GM21723 (cell line): ENCODE measurements around the gene DAP3.
"Not testable (repeated sequence)": the region's sequence is repeated elsewhere in the genome, so short reads cannot be mapped to it uniquely, and the experiment has no call there.

Source experiments
- ATAC-seq: cut with Tn5 transposase; IDR thresholded peaks from one replicate; pipeline ENCODE4 v1.9.1; 2021; ENCODE audit warnings: mild to moderate bottlenecking, moderate library complexity; ENCODE audit not compliant: unreplicated experiment

The DAP3 gene

GRCh38 chr1:155767399-155767989 is 78.6 kb downstream of the DAP3 start:
- ATAC-seq, result not testable (repeated sequence)

DNA sequence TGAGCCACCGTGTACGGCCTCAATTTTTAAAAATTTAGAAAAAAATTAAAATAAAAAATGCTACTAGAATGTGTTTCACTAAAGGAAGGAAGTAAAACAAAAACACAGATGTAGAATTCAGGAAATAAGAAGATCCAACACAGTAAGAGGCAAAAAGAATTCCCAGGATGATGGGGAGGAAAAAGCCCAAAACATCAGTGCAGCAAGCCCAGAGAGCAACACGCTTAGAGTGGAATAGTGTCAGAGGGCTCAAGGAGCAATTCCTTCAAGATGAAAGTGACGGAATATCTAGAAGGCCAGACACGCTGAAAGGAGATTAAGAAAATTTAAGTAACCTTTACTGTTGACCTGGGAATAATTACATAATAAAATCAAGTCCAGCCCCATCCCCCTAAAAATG is 80.4 kb downstream of the DAP3 start:
- no peak for ATAC-seq

DNA sequence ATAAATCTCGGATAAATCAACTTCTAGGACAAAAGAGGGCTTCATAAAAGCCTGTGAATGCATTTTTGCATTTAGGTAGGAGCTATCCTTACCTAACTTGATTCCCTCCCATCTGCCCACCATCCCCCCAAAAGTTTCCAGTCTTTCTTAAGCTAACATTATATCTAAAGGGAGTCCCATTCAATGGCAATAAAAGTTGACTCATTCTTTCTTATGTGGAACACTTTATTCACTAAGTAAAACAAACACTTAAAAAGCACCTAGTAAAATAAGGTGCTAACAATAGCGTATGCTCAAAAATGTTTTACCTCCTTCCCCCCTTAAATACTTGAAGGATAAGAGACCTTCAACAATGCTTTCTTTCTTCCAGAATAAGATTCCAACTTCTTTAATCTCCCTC is 84.3 kb downstream of the DAP3 start:
- no peak for ATAC-seq

- no peak for ATAC-seq
These were observed 87.5 kb downstream of the DAP3 start for GRCh38 chr1:155776414-155776813.

- ATAC-seq, result no peak
These were observed 88.7 kb downstream of the DAP3 start for GRCh38 chr1:155777582-155777981.
